ENCODE measurements around the gene CARMIL1.

DNA sequence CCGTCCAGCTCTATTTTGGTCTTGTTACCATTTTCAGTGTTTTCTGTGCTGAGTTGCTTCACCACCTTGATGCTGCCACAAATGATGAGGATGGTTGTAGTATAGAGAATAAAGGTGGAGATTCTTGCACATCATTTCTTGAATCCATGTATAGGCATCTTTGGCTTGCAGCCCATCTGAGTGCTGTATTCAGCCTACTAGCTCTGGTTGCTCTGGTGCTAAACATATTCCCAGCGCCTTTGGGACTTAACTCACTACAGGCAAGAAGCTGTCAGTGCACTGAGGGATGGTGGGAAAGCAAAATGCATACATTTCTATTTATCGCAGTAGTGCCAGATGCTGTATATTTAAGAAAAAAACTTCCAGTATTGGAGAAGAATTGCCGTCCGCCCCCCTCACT is 86.0 kb downstream of the CARMIL1 start:
- TF ChIP-seq POLR2AphosphoS5 (IDR thresholded peaks at IDR 0.05) (no peak), CTCF (IDR thresholded peaks at IDR 0.05) (no peak)
